ENCODE measurements around the gene ZNF69.

DNA sequence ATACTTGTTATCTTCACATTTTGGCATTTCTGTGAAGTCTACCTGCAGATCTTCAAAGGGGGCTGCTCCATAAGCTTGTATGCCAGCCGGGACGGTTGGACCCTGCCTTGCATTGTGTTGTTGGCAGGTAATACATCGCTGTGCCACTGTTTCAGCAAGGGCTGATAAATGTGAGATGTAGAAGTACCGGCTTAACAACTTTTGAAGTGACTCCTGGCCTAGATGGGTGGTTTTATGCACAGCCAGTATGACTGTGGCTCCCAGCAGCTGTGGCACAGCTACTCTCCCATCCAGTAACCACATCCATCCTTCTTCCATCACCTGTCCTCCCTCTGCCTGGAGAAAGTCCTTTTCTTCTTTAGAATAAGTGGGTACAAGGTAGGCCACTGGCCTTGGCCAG lies 57.1 kb downstream of the ZNF69 start:
- no peak for TF ChIP-seq RAD21 (conservative IDR thresholded peaks at IDR 0.05)
- TF ChIP-seq, protein P1, sequence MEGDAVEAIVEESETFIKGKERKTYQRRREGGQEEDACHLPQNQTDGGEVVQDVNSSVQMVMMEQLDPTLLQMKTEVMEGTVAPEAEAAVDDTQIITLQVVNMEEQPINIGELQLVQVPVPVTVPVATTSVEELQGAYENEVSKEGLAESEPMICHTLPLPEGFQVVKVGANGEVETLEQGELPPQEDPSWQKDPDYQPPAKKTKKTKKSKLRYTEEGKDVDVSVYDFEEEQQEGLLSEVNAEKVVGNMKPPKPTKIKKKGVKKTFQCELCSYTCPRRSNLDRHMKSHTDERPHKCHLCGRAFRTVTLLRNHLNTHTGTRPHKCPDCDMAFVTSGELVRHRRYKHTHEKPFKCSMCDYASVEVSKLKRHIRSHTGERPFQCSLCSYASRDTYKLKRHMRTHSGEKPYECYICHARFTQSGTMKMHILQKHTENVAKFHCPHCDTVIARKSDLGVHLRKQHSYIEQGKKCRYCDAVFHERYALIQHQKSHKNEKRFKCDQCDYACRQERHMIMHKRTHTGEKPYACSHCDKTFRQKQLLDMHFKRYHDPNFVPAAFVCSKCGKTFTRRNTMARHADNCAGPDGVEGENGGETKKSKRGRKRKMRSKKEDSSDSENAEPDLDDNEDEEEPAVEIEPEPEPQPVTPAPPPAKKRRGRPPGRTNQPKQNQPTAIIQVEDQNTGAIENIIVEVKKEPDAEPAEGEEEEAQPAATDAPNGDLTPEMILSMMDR (IDR thresholded peaks at IDR 0.05; ENCODE audit: poor library complexity, severe bottlenecking): no peak
- TF ChIP-seq POLR2AphosphoS5 (IDR thresholded peaks at IDR 0.05): no peak
- TF ChIP-seq, protein P2, sequence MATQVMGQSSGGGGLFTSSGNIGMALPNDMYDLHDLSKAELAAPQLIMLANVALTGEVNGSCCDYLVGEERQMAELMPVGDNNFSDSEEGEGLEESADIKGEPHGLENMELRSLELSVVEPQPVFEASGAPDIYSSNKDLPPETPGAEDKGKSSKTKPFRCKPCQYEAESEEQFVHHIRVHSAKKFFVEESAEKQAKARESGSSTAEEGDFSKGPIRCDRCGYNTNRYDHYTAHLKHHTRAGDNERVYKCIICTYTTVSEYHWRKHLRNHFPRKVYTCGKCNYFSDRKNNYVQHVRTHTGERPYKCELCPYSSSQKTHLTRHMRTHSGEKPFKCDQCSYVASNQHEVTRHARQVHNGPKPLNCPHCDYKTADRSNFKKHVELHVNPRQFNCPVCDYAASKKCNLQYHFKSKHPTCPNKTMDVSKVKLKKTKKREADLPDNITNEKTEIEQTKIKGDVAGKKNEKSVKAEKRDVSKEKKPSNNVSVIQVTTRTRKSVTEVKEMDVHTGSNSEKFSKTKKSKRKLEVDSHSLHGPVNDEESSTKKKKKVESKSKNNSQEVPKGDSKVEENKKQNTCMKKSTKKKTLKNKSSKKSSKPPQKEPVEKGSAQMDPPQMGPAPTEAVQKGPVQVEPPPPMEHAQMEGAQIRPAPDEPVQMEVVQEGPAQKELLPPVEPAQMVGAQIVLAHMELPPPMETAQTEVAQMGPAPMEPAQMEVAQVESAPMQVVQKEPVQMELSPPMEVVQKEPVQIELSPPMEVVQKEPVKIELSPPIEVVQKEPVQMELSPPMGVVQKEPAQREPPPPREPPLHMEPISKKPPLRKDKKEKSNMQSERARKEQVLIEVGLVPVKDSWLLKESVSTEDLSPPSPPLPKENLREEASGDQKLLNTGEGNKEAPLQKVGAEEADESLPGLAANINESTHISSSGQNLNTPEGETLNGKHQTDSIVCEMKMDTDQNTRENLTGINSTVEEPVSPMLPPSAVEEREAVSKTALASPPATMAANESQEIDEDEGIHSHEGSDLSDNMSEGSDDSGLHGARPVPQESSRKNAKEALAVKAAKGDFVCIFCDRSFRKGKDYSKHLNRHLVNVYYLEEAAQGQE (IDR thresholded peaks at IDR 0.05; ENCODE audit: borderline replicate concordance): no peak

Measured in neural cell (in vitro differentiated cells).